Measurements from ENCODE around the gene PPP2R2C. TPM values are rescaled to one million over a fixed set of nuclear protein-coding genes. Genes with fewer than 3 reads are reported as not detected.

Gene PPP2R2C
- total RNA-seq, 1 donor, result under 0.01 TPM

DNA sequence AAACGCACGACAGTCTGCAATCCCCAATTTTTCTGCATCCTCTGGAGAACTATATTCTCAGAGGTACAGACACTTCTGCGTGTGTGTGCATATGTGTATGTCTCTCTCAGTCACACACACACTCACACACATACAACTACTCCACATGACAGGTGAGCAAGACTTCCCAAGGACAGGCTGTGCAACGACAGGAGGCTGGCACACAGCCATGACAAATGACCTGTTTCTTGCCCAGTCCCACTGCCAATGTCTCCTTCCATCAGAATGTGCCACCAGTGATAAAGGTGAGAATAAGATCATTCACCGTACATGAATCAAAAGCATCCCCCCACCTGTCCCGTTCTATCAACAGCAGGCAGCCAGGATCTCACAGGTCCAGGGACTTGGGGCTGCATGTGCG, 52.4 kb downstream of the PPP2R2C start:
- H3K9me3 ChIP-seq (ENCODE audit: low read depth, low read length), result no peaks in the 10 kb centered on the region
- no peaks in the 10 kb centered on the region for H3K79me2 ChIP-seq (ENCODE audit: insufficient read depth, low read length)
- no peak overlapping the region for H3K4me2 ChIP-seq (ENCODE audit: insufficient read depth, low read length)
- H4K20me1 ChIP-seq (ENCODE audit: insufficient read depth, low read length), result no peaks in the 10 kb centered on the region
- no peaks in the 10 kb centered on the region for H3K27me3 ChIP-seq (ENCODE audit: insufficient read depth, low read length)
- no peak overlapping the region for H3K4me3 ChIP-seq (ENCODE audit: insufficient read depth, low read length)
- H3K4me1 ChIP-seq (ENCODE audit: insufficient read depth, low read length), result no peaks in the 10 kb centered on the region
- TF ChIP-seq, protein P1, sequence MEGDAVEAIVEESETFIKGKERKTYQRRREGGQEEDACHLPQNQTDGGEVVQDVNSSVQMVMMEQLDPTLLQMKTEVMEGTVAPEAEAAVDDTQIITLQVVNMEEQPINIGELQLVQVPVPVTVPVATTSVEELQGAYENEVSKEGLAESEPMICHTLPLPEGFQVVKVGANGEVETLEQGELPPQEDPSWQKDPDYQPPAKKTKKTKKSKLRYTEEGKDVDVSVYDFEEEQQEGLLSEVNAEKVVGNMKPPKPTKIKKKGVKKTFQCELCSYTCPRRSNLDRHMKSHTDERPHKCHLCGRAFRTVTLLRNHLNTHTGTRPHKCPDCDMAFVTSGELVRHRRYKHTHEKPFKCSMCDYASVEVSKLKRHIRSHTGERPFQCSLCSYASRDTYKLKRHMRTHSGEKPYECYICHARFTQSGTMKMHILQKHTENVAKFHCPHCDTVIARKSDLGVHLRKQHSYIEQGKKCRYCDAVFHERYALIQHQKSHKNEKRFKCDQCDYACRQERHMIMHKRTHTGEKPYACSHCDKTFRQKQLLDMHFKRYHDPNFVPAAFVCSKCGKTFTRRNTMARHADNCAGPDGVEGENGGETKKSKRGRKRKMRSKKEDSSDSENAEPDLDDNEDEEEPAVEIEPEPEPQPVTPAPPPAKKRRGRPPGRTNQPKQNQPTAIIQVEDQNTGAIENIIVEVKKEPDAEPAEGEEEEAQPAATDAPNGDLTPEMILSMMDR (IDR thresholded peaks at IDR 0.05; ENCODE audit: extremely low read depth, low read depth, low read length), result no peak
- DNase-seq (ENCODE audit: insufficient read length, low spot score, missing footprints), result peak; percentile 19
- no peaks in the 10 kb centered on the region for H3K36me3 ChIP-seq (ENCODE audit: insufficient read depth, low read length)
- no peak overlapping the region for H2AFZ ChIP-seq (ENCODE audit: low read length)
- no peak overlapping the region for H3K27ac ChIP-seq (ENCODE audit: low read depth, low read length)

DNA sequence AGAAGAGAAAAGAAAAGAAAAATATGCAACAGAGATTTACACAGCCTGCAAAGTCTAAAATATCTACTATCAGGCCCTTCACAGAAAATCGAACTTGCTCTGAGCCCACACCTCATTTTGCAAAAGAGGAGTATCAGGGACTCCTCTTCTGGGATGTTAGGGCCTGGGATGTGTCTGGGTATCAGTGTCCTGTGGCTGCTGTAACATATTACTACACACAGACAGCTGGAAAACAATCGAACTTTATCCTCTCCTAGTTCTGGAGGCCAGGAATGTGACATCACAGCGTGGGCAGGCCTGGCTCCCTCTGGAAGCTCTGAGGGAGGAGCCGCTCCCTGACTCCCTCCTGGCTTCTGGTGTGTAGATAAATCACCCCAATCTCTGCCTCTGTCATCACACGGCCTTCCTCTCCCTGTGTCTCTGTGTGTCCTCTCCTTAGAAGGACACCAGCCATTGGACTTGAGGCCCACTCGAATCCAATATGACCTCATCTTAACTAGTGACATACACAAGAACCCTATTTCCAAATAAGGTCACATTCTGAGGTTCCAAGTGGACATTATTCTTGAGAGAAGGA, 52.9 kb downstream of the PPP2R2C start:
- Histone ChIP-seq H3K27me3 (ENCODE audit: insufficient read depth, low read length) (no peaks in the 10 kb centered on the region), H2AFZ (ENCODE audit: low read length) (no peak overlapping the region), H3K4me3 (ENCODE audit: insufficient read depth, low read length) (no peak overlapping the region), H4K20me1 (ENCODE audit: insufficient read depth, low read length) (no peaks in the 10 kb centered on the region), H3K4me1 (ENCODE audit: insufficient read depth, low read length) (no peaks in the 10 kb centered on the region), H3K79me2 (ENCODE audit: insufficient read depth, low read length) (no peaks in the 10 kb centered on the region), H3K36me3 (ENCODE audit: insufficient read depth, low read length) (no peaks in the 10 kb centered on the region), H3K9me3 (ENCODE audit: low read depth, low read length) (no peaks in the 10 kb centered on the region), H3K27ac (ENCODE audit: low read depth, low read length) (no peak overlapping the region), H3K4me2 (ENCODE audit: insufficient read depth, low read length) (no peak overlapping the region)
- TF ChIP-seq, protein P1 (IDR thresholded peaks at IDR 0.05; ENCODE audit: extremely low read depth, low read depth, low read length), result no peak
- peak; percentile 83 for DNase-seq (ENCODE audit: insufficient read length, low spot score, missing footprints)

DNA sequence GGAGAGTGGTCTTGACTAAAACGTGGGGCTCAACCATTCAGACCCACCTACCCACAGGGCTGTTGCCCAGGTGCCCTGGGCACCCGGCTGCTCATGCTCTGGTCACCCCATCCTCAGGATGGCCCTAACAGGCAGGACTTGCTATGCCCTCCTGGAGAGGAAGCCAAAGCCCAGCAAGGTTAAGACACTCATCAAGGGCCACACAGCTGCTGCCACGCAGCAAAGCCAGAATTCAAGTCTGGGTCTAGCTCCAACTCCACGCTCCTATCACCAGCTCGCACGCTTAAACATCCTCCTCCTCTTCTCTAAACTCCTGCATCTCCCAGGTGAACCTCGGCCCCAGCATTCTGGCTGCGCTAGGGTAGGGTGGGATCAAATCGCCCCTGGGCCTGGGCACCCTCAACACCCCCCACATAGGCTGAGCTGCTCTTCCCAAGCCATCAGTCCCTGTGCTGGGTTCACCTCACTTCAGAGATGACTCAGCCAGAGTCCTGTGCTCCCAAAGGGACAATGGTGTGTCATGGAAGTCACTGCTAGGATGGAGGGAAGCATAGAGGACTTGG, 54.1 kb downstream of the PPP2R2C start:
- no peaks in the 10 kb centered on the region for H3K4me1 ChIP-seq (ENCODE audit: insufficient read depth, low read length)
- TF ChIP-seq, protein P1 (IDR thresholded peaks at IDR 0.05; ENCODE audit: extremely low read depth, low read depth, low read length), result no peak
- no peak overlapping the region for H3K27ac ChIP-seq (ENCODE audit: low read depth, low read length)
- H3K36me3 ChIP-seq (ENCODE audit: insufficient read depth, low read length), result no peaks in the 10 kb centered on the region
- H3K4me2 ChIP-seq (ENCODE audit: insufficient read depth, low read length), result no peak overlapping the region
- H3K9me3 ChIP-seq (ENCODE audit: low read depth, low read length), result no peaks in the 10 kb centered on the region
- no peak overlapping the region for H2AFZ ChIP-seq (ENCODE audit: low read length)
- DNase-seq (ENCODE audit: insufficient read length, low spot score, missing footprints), result peak; percentile 27
- H3K79me2 ChIP-seq (ENCODE audit: insufficient read depth, low read length), result no peaks in the 10 kb centered on the region
- no peaks in the 10 kb centered on the region for H4K20me1 ChIP-seq (ENCODE audit: insufficient read depth, low read length)
- no peak overlapping the region for H3K4me3 ChIP-seq (ENCODE audit: insufficient read depth, low read length)
- no peaks in the 10 kb centered on the region for H3K27me3 ChIP-seq (ENCODE audit: insufficient read depth, low read length)

DNA sequence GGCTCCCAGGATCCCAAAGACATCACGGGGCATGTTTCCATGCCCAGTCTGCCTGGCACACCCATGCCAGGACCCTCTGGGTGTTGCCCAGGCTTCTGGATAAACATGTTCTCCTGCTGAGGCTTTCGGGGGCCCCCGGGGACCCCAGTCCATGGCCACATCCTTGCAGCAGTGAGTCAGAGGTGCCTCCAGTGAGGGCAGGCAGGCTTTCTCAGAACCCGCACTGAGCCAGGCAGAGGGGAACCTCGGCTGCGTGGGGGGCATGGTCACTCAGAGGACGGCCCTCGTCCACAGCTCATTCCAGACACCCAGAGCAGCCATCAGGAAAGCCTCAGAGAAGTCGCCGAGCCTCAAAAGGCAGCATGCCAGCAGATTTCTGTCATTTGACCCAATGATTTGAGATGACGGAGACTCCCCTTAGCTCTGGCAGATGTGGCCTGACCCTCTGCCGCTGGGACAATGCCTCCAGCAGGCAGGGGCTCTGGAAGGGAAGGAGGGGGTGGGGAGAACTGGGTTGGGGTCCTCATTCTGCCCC, 54.8 kb downstream of the PPP2R2C start:
- no peaks in the 10 kb centered on the region for H4K20me1 ChIP-seq (ENCODE audit: insufficient read depth, low read length)
- TF ChIP-seq, protein P1 (IDR thresholded peaks at IDR 0.05; ENCODE audit: extremely low read depth, low read depth, low read length), result no peak
- no peaks in the 10 kb centered on the region for H3K4me1 ChIP-seq (ENCODE audit: insufficient read depth, low read length)
- H2AFZ ChIP-seq (ENCODE audit: low read length), result no peak overlapping the region
- H3K79me2 ChIP-seq (ENCODE audit: insufficient read depth, low read length), result no peaks in the 10 kb centered on the region
- H3K9me3 ChIP-seq (ENCODE audit: low read depth, low read length), result no peaks in the 10 kb centered on the region
- peak; percentile 89 for DNase-seq (ENCODE audit: insufficient read length, low spot score, missing footprints)
- no peaks in the 10 kb centered on the region for H3K36me3 ChIP-seq (ENCODE audit: insufficient read depth, low read length)
- H3K27ac ChIP-seq (ENCODE audit: low read depth, low read length), result no peak overlapping the region
- H3K4me2 ChIP-seq (ENCODE audit: insufficient read depth, low read length), result no peak overlapping the region
- no peaks in the 10 kb centered on the region for H3K27me3 ChIP-seq (ENCODE audit: insufficient read depth, low read length)
- no peak overlapping the region for H3K4me3 ChIP-seq (ENCODE audit: insufficient read depth, low read length)

Data from osteoblast (primary cell).